ENCODE data around the gene STAC3. TPM values are rescaled to one million over a fixed set of nuclear protein-coding genes. Genes with fewer than 3 reads are reported as not detected.

The STAC3 gene
- polyA plus RNA-seq, 1 experiment = 0.48 TPM

DNA sequence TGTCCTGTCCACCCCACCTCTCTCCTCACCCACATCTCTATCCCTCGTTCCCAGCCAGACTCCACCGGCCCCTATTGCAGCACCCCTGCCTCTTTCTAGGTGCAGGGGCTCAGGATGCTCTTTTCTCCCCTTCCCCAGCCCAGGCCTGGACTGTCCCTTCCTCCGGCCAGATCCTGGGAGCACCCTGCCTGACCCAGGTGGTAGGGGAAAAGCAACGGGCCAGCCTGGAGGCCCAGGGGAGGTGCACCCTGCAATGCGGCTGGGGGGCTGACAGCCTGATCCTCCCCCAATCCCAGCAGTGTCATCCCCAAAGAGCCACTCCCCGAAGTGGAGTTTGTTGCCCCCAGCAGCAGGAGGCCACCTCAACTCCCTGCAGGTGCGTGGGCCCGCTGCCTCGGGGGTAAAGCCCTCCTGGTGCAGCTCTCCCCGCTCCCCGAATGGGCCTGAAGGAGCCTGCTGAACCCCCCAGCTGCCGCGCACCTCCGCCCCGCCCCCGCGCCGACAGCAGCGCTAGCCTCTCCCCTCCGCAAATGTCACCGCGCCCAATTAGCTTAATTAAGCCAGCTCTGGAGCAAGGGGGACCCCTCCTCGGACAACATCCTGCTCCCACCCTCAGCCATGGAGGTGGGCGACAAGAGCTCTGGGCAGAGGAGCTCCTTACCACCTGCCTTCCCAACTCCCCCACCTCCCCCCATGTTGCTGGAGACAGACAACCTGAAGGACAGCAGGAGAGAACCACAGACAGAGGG lies 29.6 kb downstream of the STAC3 start:
- TF ChIP-seq, protein P1, sequence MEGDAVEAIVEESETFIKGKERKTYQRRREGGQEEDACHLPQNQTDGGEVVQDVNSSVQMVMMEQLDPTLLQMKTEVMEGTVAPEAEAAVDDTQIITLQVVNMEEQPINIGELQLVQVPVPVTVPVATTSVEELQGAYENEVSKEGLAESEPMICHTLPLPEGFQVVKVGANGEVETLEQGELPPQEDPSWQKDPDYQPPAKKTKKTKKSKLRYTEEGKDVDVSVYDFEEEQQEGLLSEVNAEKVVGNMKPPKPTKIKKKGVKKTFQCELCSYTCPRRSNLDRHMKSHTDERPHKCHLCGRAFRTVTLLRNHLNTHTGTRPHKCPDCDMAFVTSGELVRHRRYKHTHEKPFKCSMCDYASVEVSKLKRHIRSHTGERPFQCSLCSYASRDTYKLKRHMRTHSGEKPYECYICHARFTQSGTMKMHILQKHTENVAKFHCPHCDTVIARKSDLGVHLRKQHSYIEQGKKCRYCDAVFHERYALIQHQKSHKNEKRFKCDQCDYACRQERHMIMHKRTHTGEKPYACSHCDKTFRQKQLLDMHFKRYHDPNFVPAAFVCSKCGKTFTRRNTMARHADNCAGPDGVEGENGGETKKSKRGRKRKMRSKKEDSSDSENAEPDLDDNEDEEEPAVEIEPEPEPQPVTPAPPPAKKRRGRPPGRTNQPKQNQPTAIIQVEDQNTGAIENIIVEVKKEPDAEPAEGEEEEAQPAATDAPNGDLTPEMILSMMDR (IDR thresholded peaks at IDR 0.05; ENCODE audit: insufficient read depth, low read depth, low read length) = no peak
- no peak overlapping the region for H3K4me3 ChIP-seq (ENCODE audit: low read depth, low read length)
- peaks cover 15% of the 10 kb centered on the region for H3K27me3 ChIP-seq (ENCODE audit: control insufficient read depth, insufficient read depth, low read length)
- CTCF ChIA-PET = no interaction called here
- DNase-seq (ENCODE audit: low read depth) = no peak
- H3K36me3 ChIP-seq (ENCODE audit: control insufficient read depth, insufficient read depth, low read length) = no peaks in the 10 kb centered on the region
- POLR2A ChIA-PET = interaction anchor here (0.5 kb wide), 1 partner anchor 93 kb away, joined by 4 read pairs; the partner anchor contains the start of gene LRP1

DNA sequence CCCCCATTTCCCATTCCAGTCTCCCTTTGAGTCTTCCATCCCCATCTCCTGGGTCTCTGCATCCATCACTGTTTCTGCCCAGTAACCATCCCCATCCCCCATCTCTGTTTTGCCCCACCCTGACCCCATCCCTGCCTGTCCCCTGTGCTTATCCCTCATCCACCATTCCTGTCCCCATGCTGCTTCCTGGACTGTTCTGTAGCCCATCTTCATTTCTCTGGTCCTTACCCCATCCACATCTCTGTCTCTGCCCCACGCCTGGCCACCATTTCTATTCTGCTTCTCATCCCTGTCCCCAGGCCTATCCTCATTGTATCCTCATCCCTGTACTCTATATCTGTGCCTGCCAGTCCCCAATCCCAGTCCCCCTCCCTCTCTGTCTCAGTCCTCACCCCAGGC lies 30.2 kb downstream of the STAC3 start:
- CTCF ChIA-PET = no interaction called here

DNA sequence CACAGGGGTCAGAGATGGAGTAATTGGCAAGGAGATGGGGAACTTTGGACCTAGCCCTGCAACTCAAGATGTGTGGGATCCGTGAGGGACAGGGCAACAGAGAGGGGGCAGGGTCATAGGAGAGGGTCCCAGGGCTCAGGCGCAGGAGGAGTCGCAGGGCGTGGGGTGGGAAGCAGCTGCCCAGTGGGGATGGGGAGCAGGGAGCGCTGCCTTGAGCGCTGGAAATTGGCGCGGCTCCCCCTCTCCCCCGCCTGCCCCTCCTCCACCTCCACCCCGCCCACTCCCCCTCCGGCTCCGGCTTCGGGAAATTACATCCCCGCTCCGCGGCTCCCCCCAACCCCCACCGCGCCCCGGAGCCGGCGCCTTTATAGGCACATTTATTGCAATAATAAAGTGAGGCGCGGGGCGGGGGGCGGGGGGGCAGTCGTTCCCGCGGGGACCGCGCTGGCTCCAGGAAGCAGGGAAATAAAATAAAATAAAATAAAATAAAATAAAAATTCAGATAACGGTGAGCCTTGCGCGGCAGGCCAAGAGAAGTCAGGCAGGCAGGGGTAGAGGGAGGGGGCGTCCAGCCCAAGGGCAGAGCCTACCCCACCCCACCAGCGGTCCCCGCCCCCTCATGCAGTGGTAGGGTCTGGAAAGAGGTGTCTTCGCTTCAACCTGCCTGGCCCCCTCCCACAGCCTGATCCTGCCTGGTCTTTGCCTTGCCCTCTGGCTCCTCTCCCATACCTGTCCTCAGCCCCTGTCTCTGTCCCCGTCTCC lies 30.8 kb downstream of the STAC3 start:
- Histone ChIP-seq H3K27me3 (ENCODE audit: control insufficient read depth, insufficient read depth, low read length) (peaks cover 15% of the 10 kb centered on the region), H3K36me3 (ENCODE audit: control insufficient read depth, insufficient read depth, low read length) (no peaks in the 10 kb centered on the region), H3K4me3 (ENCODE audit: low read depth, low read length) (no peak overlapping the region)
- CTCF ChIA-PET = interaction anchor here (4.1 to 14.9 kb wide), 2 partner anchors 10 to 22 kb away, joined by 20 to 334 read pairs; partner anchors contain the start of gene SHMT2
- DNase-seq (ENCODE audit: low read depth) = no peak
- POLR2A ChIA-PET = no interaction called here
- TF ChIP-seq, protein P1 (IDR thresholded peaks at IDR 0.05; ENCODE audit: insufficient read depth, low read depth, low read length) = no peak

More for the DNA sequence above, 30.2 kb downstream of the STAC3 start:
- no peak for DNase-seq (ENCODE audit: low read depth)
- Histone ChIP-seq H3K27me3 (ENCODE audit: control insufficient read depth, insufficient read depth, low read length) (peaks cover 15% of the 10 kb centered on the region), H3K36me3 (ENCODE audit: control insufficient read depth, insufficient read depth, low read length) (no peaks in the 10 kb centered on the region), H3K4me3 (ENCODE audit: low read depth, low read length) (no peak overlapping the region)
- POLR2A ChIA-PET = no interaction called here
- TF ChIP-seq, protein P1 (IDR thresholded peaks at IDR 0.05; ENCODE audit: insufficient read depth, low read depth, low read length) = no peak

DNA sequence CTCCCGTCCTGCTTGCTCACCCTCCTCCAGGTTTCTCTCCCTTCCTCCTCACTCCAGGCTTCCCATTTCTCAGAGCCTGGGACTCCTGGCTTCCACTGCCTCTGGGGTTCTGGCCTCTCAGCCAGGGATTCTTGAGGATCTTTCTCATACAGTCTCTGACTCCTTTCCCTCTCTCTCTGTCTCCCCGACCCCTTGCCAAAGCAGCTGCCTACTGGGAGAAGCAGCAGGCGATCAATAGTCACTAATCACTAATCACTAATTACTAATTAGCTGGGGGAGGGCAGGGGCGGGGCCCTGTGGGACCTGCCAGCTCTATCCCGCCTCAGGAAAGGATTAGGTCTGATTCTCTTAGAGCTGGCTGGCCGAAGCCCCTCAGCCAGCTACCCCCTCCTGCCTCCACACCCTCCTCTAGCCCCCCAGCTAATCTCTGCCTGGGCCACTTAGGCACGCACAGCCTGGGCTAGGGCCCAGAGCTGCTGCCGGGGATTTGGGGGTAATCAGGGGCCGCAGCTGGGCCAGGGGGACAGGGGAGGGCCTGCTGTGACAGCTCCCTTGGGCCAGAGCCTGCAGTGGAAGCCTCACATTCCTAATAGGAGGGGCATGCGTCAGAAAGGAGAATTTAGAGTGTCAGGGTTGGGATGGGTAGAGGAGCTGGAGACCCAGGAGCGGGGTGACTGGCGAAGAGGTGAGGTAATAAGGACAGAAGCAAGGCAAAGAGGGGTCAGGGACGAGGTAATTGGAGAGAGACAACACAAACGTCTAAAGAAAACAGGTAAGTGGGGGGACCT lies 31.6 kb downstream of the STAC3 start:
- TF ChIP-seq, protein P1 (IDR thresholded peaks at IDR 0.05; ENCODE audit: insufficient read depth, low read depth, low read length) = no peak
- POLR2A ChIA-PET = no interaction called here
- CTCF ChIA-PET = interaction anchor here (0.7 to 14.9 kb wide), 3 partner anchors 11 to 214 kb away, joined by 3 to 334 read pairs (median 20); partner anchors contain the start of gene SHMT2
- DNase-seq (ENCODE audit: low read depth) = no peak
- Histone ChIP-seq H3K27me3 (ENCODE audit: control insufficient read depth, insufficient read depth, low read length) (peaks cover 15% of the 10 kb centered on the region), H3K36me3 (ENCODE audit: control insufficient read depth, insufficient read depth, low read length) (no peaks in the 10 kb centered on the region), H3K4me3 (ENCODE audit: low read depth, low read length) (no peak overlapping the region)
